Measurements from ENCODE around the gene PLXNB2. TPM values are rescaled to one million over a fixed set of nuclear protein-coding genes. Genes with fewer than 3 reads are reported as not detected.
A peak's percentile ranks its signal among the peaks of the same experiment; 100 is the strongest.

PLXNB2 gene
- total RNA-seq, 1 donor from 2014 or later = 362 TPM

GRCh38 chr22:50347157-50347556 is 39.7 kb upstream of the PLXNB2 start:
- peaks cover 6% of the 10 kb centered on the region for H3K4me1 Mint-ChIP-seq (ENCODE audit: unreplicated experiment)
- DNase-seq (ENCODE audit: extremely low spot score, unreplicated experiment) = no peak
- no peaks in the 10 kb centered on the region for H3K27me3 Mint-ChIP-seq (ENCODE audit: unreplicated experiment)
- no peaks in the 10 kb centered on the region for H3K9me3 Mint-ChIP-seq (ENCODE audit: unreplicated experiment)
- TF ChIP-seq CTCF (IDR thresholded peaks at IDR 0.05) = no peak
- H3K36me3 Mint-ChIP-seq (ENCODE audit: unreplicated experiment) = no peaks in the 10 kb centered on the region
- no peak overlapping the region for H3K27ac Mint-ChIP-seq (ENCODE audit: unreplicated experiment)
- no peak overlapping the region for H3K4me3 Mint-ChIP-seq (ENCODE audit: unreplicated experiment)

DNA sequence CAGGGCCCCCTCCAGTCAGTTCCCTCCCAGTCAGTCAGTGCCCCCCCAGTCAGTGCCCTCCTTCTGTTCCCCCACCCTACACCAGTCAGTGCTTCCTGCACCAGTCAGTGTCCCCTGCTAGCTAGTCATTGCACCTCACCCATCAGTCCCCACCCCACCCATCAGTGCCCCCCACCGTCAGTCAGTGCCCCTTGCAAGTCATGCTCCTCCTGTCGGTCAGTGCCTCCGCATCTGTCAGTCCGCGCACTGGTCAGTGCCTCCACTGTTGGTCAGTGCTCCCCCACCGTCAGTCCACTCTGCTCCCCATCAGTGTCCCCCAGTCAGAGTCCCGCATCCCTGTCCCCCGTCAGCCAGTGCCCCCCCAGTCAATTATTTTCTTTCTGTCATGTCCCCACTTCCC is 39.0 kb upstream of the PLXNB2 start:
- TF ChIP-seq CTCF (IDR thresholded peaks at IDR 0.05) = no peak
- Mint-ChIP-seq H3K36me3 (ENCODE audit: unreplicated experiment) (no peaks in the 10 kb centered on the region), H3K27me3 (ENCODE audit: unreplicated experiment) (no peaks in the 10 kb centered on the region), H3K9me3 (ENCODE audit: unreplicated experiment) (no peaks in the 10 kb centered on the region), H3K4me3 (ENCODE audit: unreplicated experiment) (no peak overlapping the region), H3K27ac (ENCODE audit: unreplicated experiment) (no peak overlapping the region), H3K4me1 (ENCODE audit: unreplicated experiment) (peaks cover 7% of the 10 kb centered on the region)
- no peak for DNase-seq (ENCODE audit: extremely low spot score, unreplicated experiment)

DNA sequence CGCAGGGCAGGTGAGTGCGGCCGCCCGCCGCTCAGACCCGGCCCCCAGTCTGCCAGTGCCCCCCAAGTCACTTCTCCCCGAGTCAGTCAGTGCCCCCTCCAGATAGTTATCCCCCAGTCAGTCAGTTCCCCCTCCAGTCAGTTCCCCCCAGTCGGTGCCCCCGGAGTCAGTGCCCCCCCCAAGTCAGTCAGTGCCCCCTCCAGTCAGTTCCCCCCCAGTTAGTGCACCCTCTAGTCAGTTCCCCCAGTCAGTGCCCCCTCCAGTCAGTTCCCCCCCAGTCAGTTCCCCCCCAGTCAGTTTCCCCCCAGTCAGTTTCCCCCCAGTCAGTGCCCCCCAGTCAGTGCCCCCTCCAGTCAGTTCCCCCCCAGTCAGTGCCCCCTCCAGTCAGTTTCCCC is 36.1 kb upstream of the PLXNB2 start:
- no peak for DNase-seq (ENCODE audit: extremely low spot score, unreplicated experiment)
- Mint-ChIP-seq H3K4me1 (ENCODE audit: unreplicated experiment) (peaks cover 8% of the 10 kb centered on the region), H3K4me3 (ENCODE audit: unreplicated experiment) (peak overlapping the region; percentile 62), H3K27ac (ENCODE audit: unreplicated experiment) (no peak overlapping the region), H3K27me3 (ENCODE audit: unreplicated experiment) (no peaks in the 10 kb centered on the region), H3K36me3 (ENCODE audit: unreplicated experiment) (no peaks in the 10 kb centered on the region), H3K9me3 (ENCODE audit: unreplicated experiment) (no peaks in the 10 kb centered on the region)
- no peak for TF ChIP-seq CTCF (IDR thresholded peaks at IDR 0.05)

DNA sequence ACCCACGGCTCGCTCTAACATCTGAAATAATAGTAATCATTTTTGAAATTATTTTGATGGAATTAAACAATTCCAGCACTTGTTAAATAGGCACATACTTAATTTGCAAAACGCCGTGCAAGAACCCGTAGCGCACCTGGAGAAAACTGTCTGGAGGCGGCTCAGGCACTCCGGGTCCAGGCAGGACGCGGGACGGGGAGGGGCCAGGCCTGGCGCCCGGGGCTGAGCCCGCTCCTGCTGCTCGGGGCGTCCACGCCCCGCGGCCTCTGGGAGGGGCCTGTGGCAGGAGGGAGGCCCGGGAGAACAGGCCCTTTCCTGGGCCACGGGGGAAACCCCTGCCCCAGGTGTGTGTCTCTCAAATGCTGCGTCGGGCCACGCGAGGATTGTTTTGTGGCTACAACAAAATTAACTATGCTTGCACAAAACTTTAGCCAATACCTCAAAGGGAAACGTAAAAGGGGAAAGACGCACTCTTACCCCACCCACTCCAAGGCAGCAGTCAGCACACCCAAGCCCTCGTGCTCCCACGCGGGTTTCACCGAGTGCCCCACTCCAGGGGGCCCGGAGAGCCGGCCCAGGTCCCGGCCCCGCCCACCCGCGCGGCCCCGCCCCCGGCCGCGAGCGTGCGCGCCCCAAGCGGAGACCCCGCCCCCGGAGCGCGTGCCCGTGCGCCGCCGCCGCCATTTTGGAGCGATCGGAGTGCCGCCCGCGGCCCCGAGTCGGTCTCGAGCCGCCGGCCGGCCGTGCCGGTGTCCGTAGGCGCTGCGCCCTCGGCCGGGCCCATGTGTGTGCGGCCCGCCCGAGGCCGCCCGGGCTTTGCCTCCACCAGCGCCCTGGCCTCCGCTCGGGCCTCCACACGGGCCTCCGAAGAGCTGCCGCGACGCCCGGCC is 35.5 kb upstream of the PLXNB2 start, which contains the start of gene PPP6R2:
PPP6R2 (plus strand) TSS at position 677 of the 890 bp plus-strand sequence. CDS start 50,582 bp downstream, outside the sequence.
- Mint-ChIP-seq H3K27me3 (ENCODE audit: unreplicated experiment) (no peaks in the 10 kb centered on the region), H3K36me3 (ENCODE audit: unreplicated experiment) (no peaks in the 10 kb centered on the region), H3K27ac (ENCODE audit: unreplicated experiment) (peak within 1 kb of the TSS; percentile 84), H3K9me3 (ENCODE audit: unreplicated experiment) (no peaks in the 10 kb centered on the region), H3K4me3 (ENCODE audit: unreplicated experiment) (peak within 1 kb of the TSS; percentile 77), H3K4me1 (ENCODE audit: unreplicated experiment) (peaks cover 8% of the 10 kb centered on the region)
- DNase-seq (ENCODE audit: extremely low spot score, unreplicated experiment) = peak; percentile 95
- TF ChIP-seq CTCF (IDR thresholded peaks at IDR 0.05) = no peak

DNA sequence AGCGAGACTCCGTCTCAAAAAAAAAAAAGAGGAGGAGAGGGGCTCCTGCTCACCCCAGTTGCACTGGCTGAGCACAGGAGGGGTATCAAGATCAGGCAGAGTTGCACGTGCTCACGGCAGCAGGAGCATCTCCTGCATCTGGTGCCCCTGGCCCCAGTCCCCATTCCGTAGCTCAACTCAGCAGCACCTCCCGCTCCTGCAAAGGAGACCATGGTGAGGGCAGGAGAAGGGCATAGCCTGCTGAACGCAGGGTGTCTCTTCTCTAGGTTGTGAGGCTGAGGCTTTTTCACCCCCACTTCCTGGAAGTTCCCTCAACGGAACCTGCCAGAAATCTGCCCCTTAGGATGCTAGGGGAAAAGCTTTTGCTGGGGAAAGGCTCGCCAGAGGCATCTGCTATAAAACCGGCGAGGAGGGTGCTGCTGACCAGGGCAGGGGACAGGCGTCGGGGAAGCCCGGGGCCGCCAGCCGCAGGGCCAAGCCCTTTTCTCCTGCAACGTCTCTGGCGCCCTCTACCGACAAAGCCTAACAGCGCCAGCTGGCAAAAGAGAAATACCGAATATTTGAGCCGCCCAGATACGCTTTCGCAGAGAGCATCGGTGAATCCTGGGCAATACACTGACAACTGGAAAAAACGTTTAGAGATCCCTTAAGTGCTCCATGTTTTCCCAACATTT is 34.7 kb upstream of the PLXNB2 start:
- DNase-seq (ENCODE audit: extremely low spot score, unreplicated experiment) = peak; percentile 95
- Mint-ChIP-seq H3K36me3 (ENCODE audit: unreplicated experiment) (no peaks in the 10 kb centered on the region), H3K4me1 (ENCODE audit: unreplicated experiment) (peaks cover 8% of the 10 kb centered on the region), H3K27me3 (ENCODE audit: unreplicated experiment) (no peaks in the 10 kb centered on the region), H3K27ac (ENCODE audit: unreplicated experiment) (peak overlapping the region; percentile 84), H3K9me3 (ENCODE audit: unreplicated experiment) (no peaks in the 10 kb centered on the region), H3K4me3 (ENCODE audit: unreplicated experiment) (peak overlapping the region; percentile 77)
- TF ChIP-seq CTCF (IDR thresholded peaks at IDR 0.05) = peak; percentile 98
